HG02970 (cell line): Measurements from ENCODE around the gene NYNRIN.

Experiments used
- ATAC-seq: cut with Tn5 transposase; IDR thresholded peaks from one replicate; pipeline ENCODE4 v1.9.1; 2021; ENCODE audit warnings: mild to moderate bottlenecking, moderate library complexity, moderate number of reproducible peaks; ENCODE audit not compliant: unreplicated experiment, low FRiP score

The NYNRIN gene

GRCh38 chr14:24389226-24389848, 9.5 kb upstream of the NYNRIN start:
- ATAC-seq = no peak

- no peak for ATAC-seq
These were observed 7.9 kb upstream of the NYNRIN start for GRCh38 chr14:24390701-24391468.

GRCh38 chr14:24392325-24393091, 6.3 kb upstream of the NYNRIN start:
- no peak for ATAC-seq

- ATAC-seq = no peak
These were observed 4.5 kb upstream of the NYNRIN start for GRCh38 chr14:24394275-24394674.

GRCh38 chr14:24395609-24396582, 2.9 kb upstream of the NYNRIN start:
- ATAC-seq = no peak

- ATAC-seq = no peak
These were observed 1.0 kb upstream of the NYNRIN start for GRCh38 chr14:24397639-24398292.

GRCh38 chr14:24398293-24398652, 530 bp upstream of the NYNRIN start:
- ATAC-seq = no peak

- no peak for ATAC-seq
These were observed 632 bp downstream of the NYNRIN start for GRCh38 chr14:24399447-24399822.

- ATAC-seq = no peak
These were observed 1.4 kb downstream of the NYNRIN start for GRCh38 chr14:24399999-24400718.

GRCh38 chr14:24401810-24402702, 3.3 kb downstream of the NYNRIN start:
- ATAC-seq = no peak

- no peak for ATAC-seq
These were observed 4.6 kb downstream of the NYNRIN start for GRCh38 chr14:24403294-24403998.

- no peak for ATAC-seq
These were observed 6.0 kb downstream of the NYNRIN start for GRCh38 chr14:24404814-24405213.

GRCh38 chr14:24406416-24406815, 7.6 kb downstream of the NYNRIN start:
- no peak for ATAC-seq

- no peak for ATAC-seq
These were observed 9.0 kb downstream of the NYNRIN start for GRCh38 chr14:24407608-24408325.

- ATAC-seq = no peak
These were observed 10.0 kb downstream of the NYNRIN start for GRCh38 chr14:24408764-24409163.

- no peak for ATAC-seq
These were observed 10.4 kb downstream of the NYNRIN start for GRCh38 chr14:24409192-24409591.

- ATAC-seq = no peak
These were observed 11.2 kb downstream of the NYNRIN start for GRCh38 chr14:24409956-24410355.
